Measurements from ENCODE around the gene CABYR.
"Not testable (repeated sequence)": the region's sequence is repeated elsewhere in the genome, so short reads cannot be mapped to it uniquely, and the experiment has no call there.

CABYR gene

DNA sequence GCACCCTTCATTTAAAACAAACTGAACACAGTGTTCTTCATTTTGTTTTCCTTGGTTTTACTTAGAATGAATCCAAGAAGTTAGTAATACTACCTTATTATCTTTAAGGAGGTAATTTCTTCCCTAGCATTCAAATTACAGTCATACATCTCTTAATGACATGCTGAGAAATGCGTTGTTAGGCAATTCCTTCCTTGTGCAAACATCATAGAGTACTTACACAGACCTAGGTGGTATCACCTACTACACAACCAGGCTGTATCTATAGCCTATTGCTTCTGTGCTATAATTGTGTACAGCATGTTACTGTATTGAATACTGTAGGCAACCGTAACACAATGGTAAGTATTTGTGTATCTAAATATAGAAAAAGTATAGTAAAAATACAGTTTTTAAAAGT is 8.4 kb upstream of the CABYR start:
- DNase-seq (ENCODE audit: low read depth) = no peak

DNA sequence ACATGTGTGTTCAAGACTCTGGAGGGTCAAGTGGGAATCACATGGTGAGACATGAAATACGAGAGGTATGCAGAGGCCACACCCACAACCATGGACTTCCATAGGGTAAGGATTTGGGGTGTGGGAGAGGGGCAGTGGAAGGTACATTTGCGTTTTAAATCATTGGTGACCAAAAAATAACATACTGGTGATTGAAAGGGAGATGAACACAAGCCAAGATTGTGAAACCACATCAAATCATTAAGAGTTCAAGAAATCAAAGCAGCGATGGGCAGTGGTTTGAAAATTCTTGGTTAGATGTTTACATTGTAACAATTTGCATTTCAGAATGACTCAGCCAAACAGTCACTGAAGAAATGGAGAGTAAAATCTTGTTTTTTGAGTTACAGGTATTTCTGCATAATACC is 1.9 kb upstream of the CABYR start:
- DNase-seq (ENCODE audit: low read depth) = no peak

DNA sequence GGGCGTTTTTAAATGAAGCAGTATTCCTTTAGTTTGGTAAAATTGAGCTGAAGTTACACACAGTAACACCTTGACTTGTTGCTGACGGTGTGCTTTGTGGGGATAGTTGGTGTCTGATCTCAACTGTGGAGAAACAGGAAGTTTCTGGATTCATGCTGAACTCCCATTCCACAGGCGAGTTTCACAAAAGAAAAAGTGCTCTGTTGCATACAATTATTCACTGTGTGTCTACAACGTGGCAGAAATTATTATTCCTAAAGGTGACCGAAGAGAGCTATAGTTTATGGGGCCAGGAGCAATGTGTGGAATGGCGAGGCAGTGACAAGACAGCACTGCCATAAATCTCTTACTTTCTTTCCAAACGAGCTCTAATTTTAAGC is 463 bp upstream of the CABYR start:
- no peak for DNase-seq (ENCODE audit: low read depth)

DNA sequence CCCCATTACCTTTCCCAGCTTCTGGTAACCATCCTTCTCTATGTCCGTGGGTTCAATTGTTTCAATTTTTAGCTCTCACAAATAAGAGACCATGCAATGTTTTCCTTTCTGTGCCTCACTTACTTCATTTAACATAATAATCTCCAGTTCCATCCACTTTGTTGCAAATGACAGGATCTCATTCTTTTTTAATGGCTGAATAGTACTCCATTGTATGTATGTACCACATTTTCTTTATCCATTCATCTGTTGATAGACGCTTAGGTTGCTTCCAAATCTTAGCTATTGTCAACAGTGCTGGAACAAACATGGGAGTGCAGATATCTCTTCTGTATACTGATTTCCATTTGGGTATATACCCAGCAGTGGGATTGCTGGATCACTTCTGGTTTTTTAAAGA is 1.8 kb downstream of the CABYR start:
- no peak for DNase-seq (ENCODE audit: low read depth)

DNA sequence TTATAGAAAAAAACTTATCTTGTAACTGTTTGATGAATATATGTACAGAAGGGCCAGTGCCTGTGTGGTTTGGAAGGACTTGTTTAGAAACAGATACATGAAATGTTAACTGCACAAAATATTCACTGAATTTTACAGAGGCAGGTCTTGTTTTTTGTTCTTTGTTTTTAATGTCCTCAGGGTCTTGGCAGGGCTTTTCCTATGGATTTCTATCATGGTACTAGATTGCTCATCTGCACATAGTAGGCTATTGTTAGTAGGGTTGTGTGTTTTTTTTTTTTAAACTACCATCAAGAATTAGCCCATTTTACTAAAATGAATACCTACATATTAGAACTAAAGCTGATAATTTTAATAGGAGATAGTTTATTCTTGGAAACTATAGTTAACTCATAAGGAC is 3.5 kb downstream of the CABYR start:
- no peak for DNase-seq (ENCODE audit: low read depth)

DNA sequence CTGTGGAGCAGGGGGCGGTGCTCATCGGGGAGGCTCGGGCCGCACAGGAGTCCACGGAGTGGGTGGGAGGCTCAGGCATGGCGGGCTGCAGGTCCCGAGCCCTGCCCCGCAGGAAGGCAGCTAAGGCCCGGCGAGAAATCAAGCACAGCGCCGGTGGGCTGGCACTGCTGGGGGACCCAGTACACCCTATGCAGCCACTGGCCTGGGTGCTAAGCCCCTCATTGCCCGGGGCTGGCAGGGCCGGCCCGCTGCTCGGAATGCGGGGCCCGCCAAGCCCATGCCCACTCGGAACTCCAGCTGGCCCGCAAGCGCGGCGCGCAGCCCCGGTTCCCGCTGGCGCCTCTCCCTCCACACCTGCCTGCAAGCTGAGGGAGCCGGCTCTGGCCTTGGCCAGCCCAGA is 10.7 kb downstream of the CABYR start:
- DNase-seq (ENCODE audit: low read depth) = not testable (repeated sequence)

DNA sequence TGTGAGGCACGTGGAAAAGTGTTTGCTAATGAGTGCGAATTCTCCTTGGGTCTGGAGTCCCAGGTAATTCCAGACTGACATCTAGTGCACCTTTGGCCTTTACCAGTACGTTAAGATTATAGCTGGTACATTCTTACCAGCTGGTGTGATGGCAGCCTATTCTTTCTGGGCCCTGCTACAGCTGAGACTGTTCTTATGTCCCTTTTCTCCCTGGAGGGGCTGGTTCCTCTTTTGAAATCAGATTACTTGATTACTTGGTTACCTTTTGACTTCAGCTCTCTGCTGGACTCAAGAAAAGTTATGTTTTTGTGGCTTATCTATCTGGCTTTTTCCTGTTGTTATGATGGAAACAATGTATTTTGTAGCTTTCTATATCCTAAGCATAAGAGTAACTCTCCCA is 14.5 kb downstream of the CABYR start:
- DNase-seq (ENCODE audit: low read depth) = no peak

DNA sequence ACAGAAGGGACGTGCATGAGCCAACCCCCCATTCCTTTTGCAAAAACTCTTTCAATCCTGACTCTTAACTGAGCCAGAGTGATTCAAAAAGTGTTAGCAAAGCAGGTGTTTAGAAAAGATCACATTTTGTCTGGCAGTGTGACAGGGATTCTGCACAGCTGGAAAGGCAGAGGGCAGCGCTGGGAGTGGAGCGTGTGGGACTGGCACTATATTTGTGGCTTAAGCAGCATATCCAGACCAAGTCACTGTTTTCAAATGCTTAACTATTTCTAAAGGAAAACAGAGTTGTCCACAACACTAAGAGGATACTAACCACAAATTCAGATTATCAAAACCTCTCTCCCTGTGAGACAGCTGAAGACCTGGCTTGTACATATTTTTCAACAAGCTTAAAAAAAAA is 19.0 kb downstream of the CABYR start:
- DNase-seq (ENCODE audit: low read depth) = no peak

DNA sequence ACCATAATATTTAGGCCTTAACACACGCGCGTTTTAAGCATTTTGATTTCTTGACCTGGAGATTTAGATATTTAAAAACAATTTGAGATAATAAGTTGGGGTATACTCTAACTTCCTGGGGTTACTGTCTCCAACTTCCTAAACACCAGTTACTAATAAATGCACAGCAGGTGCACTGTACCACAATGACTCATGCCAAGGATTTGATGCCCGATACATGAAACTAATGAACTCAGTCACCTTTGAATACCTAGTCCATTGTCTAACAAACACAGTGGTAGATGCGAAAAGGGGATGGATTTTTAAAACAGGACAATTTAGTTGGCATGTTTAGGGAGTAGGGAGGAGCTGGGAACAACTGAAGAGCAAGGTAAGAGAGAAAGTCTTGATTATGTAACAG is 21.2 kb downstream of the CABYR start:
- no peak for DNase-seq (ENCODE audit: low read depth)

DNA sequence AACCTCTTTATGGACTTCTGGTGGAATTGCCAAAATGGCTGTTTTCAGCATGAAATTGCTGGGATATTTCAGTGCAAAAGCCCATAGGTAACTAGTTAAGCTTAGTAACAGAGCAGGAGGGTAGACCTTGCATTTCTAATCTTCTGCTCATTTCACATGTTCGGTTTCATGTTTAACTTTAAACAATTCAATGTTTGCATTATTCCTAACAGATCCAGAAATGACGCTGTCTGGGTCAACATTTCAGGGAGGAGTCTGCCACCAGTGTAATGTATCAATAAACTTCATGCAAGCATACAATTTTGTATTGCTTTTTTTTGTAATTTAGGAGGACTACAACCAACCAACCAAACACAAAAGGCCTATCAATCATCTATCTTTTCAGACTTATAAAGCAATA is 22.4 kb downstream of the CABYR start:
- no peak for DNase-seq (ENCODE audit: low read depth)

DNA sequence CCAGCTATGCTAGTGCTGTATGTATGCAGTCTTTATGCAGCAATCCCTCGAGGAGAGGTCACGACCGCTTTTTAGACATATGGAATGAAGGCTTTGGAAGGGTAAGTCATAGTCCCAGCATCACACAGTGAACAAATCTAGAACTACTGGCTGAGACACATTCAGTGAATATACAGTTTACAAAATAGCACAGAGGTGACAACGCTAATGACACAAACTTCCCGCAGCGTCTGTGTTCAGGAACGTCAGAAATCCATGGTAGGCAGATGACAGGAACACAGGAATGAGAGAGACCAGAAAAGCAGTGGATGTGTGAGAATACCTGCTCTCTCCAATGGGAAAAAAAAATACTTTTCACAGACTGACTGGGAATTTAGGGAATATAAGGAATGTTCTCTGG is 29.6 kb downstream of the CABYR start:
- no peak for DNase-seq (ENCODE audit: low read depth)

DNA sequence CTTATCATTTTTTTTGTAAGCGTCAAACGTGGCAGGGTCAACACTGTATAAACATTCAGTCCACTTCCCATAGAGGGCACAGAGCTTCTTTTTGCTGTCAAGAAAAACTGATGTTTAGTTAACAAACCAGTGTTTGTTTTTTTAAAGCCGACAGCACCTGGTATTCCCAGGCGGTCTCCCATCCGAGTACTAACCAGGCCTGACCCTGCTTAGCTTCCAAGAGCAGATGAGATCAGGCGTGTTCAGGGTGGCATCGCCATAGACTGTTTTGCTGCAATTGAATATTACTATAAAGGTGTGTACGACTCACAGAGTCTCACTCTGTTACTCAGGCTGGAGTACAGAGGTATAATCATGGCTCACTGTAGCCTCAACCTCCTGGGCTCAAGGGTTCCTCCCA is 31.5 kb downstream of the CABYR start:
- DNase-seq (ENCODE audit: low read depth) = no peak

DNA sequence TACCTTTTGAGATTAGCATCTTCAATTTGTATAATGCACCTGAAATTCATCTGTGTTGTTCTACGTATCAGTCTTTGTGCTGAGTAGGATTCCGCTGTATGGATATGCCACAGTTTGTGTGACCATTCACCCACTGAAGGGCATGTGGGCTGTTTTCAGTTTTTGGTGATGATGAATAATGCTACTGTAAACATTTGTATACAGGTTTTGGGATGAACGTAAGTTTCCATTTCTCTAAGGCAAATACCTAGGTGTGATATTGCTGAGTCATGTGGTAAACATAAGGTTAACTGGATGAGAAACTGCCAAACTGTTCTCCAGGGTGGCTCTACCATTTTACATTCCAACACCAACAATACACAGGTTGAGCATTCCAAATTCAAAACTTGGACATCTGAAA is 35.1 kb downstream of the CABYR start:
- no peak for DNase-seq (ENCODE audit: low read depth)

DNA sequence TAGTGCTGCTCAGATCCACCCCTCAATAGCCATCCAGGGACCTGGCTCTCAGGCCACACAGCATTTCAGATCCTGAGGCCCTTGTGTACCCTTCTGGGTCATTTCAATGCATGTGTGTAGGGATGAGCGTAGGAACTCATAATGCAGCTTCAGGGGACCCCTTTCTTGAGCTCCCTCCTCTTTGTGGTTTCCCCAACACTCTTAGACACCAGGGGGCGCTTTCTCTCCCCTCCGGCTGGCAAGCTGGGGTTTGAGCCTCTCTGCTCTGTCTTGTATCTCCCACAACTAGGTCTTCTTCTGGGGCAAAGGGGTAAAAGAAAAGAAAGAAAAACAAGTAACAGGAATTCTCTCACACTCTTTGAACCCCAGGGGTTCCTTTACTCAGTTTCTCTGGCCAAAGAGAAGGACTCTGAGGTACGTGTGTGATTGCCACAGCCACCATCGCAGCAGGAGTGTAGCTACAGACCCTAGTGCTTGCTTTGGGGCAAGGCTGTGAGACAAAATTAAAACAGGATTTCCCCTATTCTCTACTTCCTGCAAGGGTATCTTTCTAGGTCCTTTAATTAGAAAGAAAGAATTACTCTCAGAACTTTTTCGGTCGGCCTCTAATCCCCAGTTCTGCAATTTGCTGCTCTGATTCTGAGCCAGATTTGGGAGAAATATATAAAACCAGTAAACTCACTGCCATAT is 38.0 kb downstream of the CABYR start:
- DNase-seq (ENCODE audit: low read depth) = no peak

DNA sequence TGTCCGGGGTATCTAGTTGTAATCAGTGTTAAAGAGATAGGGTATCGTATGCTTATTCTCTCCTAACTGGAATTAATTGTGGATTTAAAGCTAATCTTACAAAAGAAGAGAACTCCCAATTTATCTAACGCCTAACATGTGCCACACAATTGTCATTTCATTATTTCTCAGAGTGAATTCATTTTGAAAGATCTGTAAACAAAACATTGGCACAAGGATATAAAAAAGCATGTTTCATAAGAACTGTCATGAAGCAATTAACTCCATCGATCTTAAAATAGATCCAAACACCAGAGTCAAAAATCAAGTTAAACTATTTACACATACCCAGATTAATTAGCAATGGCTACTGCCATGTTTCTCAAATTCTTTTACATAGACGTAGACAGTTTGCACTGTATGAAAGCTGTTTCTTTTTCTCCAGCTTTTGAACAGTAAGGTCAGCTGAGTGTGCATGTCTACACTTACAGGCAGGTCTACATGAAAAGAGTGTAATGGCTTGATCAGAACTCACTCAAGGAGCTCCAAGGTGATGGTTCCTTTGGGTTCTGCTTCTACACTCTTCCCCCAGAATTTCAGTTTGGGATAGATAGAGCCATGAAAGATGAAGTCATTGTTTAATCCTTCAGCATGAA is 38.8 kb downstream of the CABYR start:
- DNase-seq (ENCODE audit: low read depth) = no peak

DNA sequence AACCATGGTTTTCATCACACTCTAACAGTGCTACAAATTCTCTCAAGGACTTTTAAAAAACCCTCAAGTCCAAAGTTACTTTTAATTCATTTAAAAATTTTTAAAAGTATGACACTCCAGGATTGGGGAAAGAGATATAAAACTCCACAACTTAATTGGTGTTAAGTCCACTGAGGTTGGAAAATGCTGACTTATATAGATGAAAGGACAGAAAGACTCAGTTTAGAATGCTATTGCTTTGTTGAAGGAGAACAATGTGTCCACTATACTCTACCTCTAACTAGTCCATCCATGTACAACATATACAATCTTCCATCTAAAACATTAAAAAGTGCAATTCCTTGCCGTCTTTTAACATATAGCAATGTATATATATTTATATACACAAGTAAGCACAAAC is 41.2 kb downstream of the CABYR start:
- no peak for DNase-seq (ENCODE audit: low read depth)

DNA sequence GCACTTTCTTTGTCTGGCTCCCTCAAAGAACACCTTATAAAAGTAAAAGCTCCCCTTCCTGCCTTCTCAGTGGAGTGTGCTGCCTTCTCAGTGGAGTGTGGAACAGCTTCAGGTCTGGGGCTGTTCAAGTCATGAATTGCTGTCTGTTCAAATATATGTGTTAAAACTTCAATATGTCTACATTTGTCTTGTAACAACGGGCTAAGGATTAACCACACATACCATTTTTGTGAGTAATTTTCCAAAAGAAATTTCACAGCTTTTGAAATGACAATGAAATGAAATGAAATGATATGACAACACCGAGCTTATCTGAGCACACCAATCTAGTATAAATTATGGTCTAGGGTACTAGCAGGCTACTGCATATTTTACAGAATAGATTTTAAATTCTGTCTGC is 42.9 kb downstream of the CABYR start:
- no peak for DNase-seq (ENCODE audit: low read depth)

DNA sequence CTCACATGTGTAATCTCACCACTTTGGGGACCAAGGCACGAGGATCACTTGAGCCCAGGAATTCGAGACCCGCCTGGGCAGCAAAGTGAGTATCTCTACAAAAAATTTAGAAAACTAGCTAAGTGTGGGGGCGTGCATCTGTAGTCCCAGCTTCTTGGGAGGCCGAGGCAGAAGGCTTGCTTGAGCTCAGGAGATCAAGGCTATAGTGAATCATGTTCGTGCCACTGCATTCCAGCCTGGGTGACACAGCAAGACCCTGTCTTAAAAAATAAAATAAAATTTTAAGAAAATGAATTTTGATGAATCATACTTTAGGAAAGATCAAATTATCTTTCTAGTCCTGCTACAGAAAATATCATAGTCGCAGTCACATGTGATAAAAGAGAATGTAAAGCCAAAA is 46.9 kb downstream of the CABYR start:
- peak; percentile 68 for DNase-seq (ENCODE audit: low read depth)

DNA sequence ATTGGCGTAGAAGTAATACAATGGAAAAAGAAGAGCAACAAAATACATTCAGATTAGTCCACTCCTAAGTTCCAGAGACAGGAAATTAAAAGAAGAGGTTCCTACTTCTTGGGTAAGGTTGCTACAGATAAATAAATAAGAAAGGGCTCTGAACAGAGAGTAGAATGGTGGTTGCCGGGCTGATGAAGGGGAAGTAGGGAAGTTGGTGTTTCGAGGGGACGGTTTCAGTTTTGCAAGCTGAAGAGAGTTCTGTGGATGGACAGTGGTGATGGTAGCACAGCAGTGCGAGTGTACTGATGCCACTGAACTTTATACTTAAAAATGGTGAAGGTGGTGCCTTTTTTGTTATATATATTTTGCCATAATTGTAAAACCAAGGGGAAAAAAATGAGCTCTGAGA is 48.2 kb downstream of the CABYR start:
- DNase-seq (ENCODE audit: low read depth) = no peak

DNA sequence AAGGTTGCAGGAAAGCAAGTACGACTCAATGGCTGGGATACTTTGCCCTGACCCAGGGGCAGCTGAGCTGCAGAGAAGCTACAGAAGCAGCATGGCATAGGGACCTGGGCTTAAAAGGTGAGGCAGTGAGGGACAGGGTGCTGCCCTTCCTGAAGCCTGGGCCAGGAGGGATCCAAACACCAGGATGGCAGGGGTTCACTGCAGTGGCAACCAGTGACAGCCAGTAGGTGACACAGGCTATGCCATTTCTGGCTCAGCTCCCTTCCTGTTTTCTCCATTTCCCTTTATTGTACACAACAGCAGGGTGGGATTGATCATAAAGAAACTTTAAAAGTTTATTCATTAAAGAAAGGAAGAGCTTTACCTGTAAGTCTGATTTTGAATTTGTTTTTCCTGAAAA is 48.8 kb downstream of the CABYR start:
- no peak for DNase-seq (ENCODE audit: low read depth)

DNA sequence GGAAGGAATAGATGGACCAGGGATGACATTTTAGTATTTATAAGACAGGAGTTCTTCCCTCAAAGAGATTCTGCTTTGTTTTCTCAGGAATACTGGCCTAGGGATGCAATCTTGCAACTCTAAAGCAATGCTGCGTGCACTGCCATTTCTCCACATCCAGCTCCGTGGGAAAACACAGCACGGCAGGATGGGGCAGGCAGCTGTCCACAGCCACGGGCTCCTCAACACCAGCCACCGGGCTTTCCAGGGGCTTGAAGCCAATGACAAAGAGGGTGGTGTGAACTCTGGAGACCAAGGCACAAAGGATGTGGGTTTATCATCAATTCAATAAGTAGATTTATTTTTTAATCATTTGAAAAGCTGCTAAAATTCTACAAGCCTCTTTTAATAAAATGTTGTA is 49.3 kb downstream of the CABYR start:
- no peak for DNase-seq (ENCODE audit: low read depth)

DNA sequence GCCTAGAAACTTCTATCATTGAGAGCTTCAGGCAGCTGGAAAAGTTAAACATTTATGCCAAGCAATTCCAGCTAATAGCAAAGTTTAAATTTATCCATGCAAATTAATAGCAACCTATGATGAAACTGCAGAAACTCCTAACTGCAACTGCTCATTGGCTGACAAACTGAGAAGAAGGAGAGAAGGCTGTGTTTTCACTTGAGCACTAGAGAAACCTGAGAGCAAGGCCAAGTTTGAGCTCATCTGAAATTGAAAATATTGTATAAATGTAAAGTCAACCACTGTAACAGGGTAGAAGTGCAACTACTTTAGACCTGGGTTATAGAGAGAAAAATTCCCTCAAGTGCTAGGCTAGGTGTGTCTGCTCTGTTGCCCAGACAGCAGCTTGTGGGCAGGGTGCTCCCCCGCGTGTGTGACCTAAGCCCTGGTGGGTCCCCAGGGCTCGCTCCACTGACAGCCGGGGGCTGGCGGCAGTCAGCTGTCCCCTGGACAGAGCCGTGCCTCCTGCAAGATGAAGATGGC is 50.2 kb downstream of the CABYR start:
- DNase-seq (ENCODE audit: low read depth) = no peak

DNA sequence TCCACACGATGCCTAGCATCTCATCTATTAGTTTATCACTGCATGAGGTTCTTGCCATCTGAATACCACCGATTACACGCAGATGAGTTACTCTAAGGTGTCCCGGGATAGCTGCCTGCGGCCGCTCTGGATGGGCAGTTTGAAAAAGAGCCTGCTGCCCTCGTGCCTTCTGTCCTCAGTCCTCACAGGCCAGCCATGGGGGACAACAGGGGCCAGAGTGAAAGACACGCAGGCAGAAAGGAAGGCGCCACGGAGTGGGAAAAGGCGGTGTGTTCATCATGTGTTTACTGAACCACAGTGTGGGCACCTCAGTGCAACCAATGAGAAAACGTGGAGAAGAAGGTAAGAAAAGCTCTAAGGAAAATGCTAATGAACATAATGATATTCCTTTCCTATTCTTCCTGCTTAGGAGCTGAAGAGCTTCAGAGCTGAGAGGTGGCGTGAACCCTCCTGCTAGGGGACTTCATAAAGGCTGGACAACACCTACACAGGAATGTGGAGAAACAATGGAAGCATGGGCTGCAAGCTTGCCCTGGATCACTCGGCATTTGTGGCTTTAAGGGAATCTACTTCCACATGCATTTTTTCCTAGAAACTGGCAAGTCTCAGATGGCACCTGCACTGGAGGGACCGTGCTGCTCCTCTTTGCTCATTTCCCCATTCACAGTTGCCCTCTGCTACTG is 50.9 kb downstream of the CABYR start:
- no peak for DNase-seq (ENCODE audit: low read depth)

DNA sequence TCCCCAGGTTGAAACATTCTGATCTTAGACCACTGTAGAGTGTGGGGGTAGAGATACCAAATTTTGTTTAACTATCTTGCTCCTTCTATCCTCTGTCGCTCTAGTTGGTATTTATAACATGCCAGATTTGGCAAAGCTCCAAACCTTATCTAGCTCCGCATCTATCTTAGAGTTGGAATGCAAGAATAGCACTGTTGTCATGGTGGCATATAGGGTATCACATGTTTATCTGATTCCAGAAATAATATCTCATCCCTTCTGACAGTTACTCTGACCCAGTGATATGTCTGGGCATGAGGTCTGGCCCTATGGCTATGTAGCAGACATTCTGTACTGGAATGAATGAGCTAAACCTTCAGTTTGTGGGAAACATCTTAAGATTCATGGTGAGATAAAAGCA is 51.7 kb downstream of the CABYR start:
- no peak for DNase-seq (ENCODE audit: low read depth)

All from non-pigmented ciliary epithelial cell (primary cell).